Kasumi-1 (cell line): ENCODE results near the gene CCDC43.
"Not testable (repeated sequence)": the region's sequence is repeated elsewhere in the genome, so short reads cannot be mapped to it uniquely, and the experiment has no call there.

Experiments
- DNase-seq, 2 experiments: peaks; one replicate each; lab custom pipeline; 2025; lab: John Stamatoyannopoulos, UW

Gene CCDC43

GRCh38 chr17:44672479-44673093, 17.0 kb downstream of the CCDC43 start:
- peak; percentile 54 to 72 for DNase-seq

GRCh38 chr17:44666006-44666405, 23.6 kb downstream of the CCDC43 start:
- DNase-seq: no peak

GRCh38 chr17:44664867-44665266, 24.7 kb downstream of the CCDC43 start:
- DNase-seq: no peak

DNA sequence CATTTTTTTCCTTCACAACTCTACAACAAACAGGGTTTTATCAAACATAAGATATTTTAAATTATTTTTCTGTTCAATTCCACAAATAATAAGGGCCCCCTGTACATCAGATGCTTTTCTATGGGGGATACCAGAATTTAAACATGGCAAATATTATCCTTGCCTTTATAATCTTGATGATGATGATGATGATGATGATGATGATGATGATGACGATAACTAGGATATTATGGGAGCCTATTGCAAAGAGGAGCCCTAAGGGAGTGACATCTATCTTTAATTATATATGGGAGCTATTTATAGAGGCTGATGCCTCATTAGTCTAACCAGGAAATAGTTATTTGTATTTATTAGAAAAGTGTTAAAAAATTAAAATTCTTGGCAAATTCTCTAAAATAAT, 26.5 kb downstream of the CCDC43 start:
- no peak for DNase-seq

GRCh38 chr17:44661835-44662234, 27.7 kb downstream of the CCDC43 start:
- no peak for DNase-seq

- no peak for DNase-seq
Measured at GRCh38 chr17:44655983-44656710, 33.4 kb downstream of the CCDC43 start, which contains the start of gene MEIOC. Gene MEIOC (plus strand): TSS chr17:44656468. CDS start chr17:44656614, 146 bp downstream.

GRCh38 chr17:44653954-44654353, 35.6 kb downstream of the CCDC43 start:
- DNase-seq: no peak

DNA sequence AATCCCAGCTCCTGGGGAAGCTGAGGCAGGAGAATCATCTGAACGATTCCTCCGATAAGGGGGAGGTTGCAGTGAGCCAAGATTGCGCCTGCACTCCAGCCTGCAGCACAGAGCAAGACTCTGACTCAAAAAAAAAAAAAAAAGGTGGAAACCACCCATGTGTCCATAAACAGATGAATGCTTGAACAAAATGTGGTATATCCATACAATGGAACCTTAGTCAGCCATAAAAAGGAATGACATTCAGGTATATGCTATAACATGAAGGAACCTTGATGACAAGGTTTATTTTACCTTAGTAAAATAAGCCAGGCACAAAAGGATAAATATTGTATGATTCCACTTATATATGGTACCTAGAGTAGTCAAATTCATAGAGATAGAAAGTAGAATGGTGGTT, 36.2 kb downstream of the CCDC43 start:
- DNase-seq: no peak

DNA sequence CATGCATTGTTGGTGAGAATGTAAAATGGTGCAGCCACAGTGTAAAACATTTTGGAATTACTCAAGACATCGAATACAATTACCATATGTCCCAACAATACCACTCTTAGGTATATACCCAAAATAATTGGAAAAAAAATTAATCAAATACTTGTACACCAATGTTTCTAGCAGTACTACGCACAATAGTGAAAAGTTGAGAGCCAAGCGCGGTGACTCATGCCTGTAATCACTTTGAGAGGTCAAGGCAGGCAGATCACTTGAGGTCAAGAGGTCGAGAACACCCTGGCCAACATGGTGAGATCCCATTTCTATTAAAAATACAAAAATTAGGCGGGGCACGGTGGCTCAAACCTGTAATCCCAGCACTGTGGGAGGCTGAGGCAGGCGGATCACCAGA, 36.8 kb downstream of the CCDC43 start:
- no peak for DNase-seq

GRCh38 chr17:44651228-44651627, 38.3 kb downstream of the CCDC43 start:
- DNase-seq: no peak

- no peak for DNase-seq
Measured at GRCh38 chr17:44648963-44649362, 40.6 kb downstream of the CCDC43 start.

DNA sequence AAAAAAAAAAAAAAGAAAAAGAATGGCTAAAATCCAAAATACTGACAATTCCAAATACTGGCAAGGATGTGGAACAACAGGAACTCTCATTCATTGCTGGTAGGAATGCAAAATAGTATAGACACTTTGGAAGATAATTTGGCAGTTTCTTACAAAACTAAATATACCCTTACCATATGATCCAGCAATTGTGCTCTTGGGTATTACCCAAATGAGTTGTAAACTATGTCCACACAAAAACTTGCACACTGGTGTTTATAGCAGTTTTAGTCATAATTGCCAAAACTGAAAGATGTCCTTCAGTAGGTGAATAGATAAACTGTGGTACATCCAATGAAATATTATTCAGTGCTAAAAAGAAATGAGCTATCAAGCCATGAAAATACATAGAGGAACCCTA, 41.8 kb downstream of the CCDC43 start:
- no peak for DNase-seq

DNA sequence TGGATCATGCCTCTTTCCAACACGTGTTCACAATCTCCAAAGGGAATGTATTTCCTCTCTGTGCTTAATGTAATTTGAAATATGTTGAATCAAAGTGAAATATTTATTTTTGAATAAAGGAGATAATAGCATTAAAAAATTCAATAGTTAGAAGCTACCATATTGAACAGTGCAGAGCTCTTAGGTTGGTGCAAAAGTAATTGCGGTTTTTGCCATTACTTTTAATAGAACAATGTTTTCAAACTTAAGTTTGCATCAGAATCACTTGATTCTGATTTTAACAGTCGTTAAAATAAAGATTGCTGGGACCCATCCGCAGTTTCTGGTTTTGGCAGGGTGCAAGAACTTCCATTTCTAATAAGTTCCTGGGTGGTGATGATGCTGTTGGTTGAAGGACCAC, 43.3 kb downstream of the CCDC43 start:
- DNase-seq: no peak

DNA sequence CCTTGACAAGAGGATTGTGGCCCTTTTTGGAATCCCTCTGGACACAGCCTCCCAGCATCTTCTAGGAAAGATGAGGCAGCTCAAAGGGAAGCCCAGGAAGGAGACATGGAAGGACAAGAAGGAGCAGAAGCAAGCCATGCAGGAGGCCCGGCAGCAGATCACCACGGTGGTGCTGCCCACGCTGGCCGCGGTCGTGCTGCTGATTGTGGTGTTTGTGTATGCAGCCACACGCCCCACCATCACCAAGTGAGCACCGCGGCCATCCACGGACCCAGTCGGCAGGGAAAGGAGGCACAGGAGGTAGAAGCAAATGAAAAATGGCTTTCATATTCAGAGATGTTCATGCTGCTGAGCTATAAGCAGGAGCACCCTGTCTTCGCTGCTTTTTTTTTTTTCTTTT, 44.2 kb downstream of the CCDC43 start:
- DNase-seq: no peak

DNA sequence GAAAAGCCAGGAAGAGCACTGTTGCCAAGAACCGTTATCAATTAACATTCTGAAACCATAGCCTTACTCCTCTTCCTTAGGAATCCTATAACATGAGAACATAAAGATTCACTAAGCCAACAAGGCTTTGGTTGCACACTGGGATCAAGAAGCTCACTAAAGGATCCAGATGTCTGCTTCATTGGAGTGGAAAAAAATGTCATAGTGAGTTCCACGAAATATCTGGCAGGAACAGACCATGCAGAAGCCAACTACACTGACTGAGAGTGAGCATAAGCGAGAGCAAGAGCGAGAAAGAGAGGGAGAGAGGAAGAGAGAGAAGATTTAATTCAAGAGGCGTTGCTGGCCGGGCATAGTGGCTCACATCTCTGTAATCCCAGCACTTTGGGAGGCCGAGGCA, 46.7 kb downstream of the CCDC43 start:
- DNase-seq: no peak

DNA sequence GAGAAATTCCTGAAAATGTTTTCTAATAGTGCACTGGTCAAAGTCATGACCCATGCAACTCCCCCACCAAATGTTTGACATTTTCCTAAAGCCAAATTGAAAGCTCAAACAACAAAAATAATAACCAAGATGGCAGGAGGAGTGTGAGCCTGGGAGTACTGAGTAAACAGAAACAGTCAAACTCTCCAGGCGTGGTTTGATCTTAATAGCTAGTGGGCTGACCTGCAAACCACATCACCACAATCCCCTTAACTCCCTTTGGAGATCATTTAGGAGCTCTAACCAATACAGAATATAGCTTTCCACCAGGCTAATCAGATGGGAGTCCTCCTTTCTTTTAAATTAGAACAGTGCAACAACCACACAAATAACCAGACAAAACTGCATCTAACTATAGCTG, 52.5 kb downstream of the CCDC43 start:
- no peak for DNase-seq

GRCh38 chr17:44636562-44636961, 53.0 kb downstream of the CCDC43 start:
- DNase-seq: peak; percentile 60 to 67

DNA sequence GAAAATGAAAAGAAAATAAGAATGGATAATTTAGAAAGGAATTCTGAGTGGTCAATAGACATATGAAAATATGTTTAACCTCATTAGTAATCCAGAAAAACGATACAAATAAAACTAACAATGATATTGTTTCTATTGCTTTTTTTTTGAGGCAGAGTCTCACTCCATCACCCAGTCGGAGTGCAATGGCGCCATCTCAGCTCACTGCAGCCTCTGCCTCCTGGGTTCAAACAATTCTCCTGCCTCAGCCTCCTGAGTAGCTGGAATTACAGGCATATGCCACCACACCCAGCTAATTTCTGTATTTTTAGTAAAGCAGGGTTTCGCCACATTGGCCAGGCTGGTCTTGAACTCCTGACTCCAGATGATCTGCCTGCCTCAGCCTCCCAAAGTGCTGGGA, 55.2 kb downstream of the CCDC43 start:
- DNase-seq: not testable (repeated sequence)

GRCh38 chr17:44633998-44634397, 55.6 kb downstream of the CCDC43 start:
- no peak for DNase-seq

- DNase-seq: no peak
Measured at GRCh38 chr17:44630703-44631102, 58.9 kb downstream of the CCDC43 start.

DNA sequence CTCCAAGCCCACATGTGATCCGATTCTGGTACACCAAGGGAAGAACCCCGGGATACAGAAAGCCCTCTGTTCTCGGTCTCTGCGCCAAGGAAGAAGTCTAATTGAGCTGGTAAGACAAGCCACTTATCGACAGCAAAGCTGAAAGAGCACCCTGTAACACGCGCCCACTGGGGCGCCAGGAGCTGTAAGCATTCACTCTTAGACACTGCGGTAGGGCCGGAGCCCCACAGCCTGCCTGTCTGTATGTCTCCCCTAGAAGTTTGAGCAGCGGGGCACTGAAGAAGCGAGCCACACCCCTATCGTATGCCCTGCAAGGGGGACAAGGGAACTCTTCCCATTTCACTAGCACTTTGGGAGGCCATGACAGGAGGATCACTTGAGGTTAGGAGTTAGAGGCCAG, 60.3 kb downstream of the CCDC43 start:
- no peak for DNase-seq

GRCh38 chr17:44628243-44629188, 61.1 kb downstream of the CCDC43 start:
- DNase-seq: no peak
